Transverse colon (tissue), 4 donors: ENCODE measurements around the gene SLC35F1.

Source experiments
- CTCF ChIP-seq, 5 experiments: fragments of 200-600 bp in 3 of 5; fragments of 450-650 bp in 2 of 5; sonication (generic) in 3 of 5; IDR thresholded peaks; 1 replicate in 2 of 5; 2 replicates in 3 of 5; pipeline ENCODE4 v1.5.1; 2016 to 2017; ENCODE audit warnings: antibody characterized with exemption in 5 of 5, inconsistent platforms in 3 of 5, mild to moderate bottlenecking in 2 of 5, moderate library complexity in 1 of 5
- POLR2AphosphoS5 ChIP-seq, 3 donors: sonication (generic); formaldehyde crosslinking; IDR thresholded peaks; one replicate each; pipeline ENCODE4 v1.6.1; 2016; ENCODE audit warnings: antibody characterized with exemption in 3 of 3

- TF ChIP-seq CTCF (IDR thresholded peaks at IDR 0.05): no peak
- no peak for TF ChIP-seq POLR2AphosphoS5 (IDR thresholded peaks at IDR 0.05)
Measured at GRCh38 chr6:118313208-118313607, 406.1 kb downstream of the SLC35F1 start.
